Fibroblast of lung (primary cell): ENCODE measurements around the gene REEP1. TPM values are rescaled to one million over a fixed set of nuclear protein-coding genes. Genes with fewer than 3 reads are reported as not detected.

ENCODE experiments used
- DNase-seq, 2 donors: peaks; one replicate each; pipeline versions ENCODE4 v3.0.0 to v3.0.0-alpha.2; 2010; ENCODE audit warnings: low read depth in 2 of 2
- H2AFZ ChIP-seq: 2 replicates; pipeline ENCODE4 v1.5.1; 2012; ENCODE audit warnings: low read length, control low read depth, inconsistent platforms
- H3K27ac ChIP-seq: 2 replicates; pipeline ENCODE4 v1.5.1; 2011; ENCODE audit warnings: low read length, control low read depth; ENCODE audit not compliant: insufficient read depth
- H3K27me3 ChIP-seq: 2 replicates; pipeline ENCODE4 v1.5.1; 2011; ENCODE audit warnings: mild to moderate bottlenecking, low read length; ENCODE audit not compliant: control insufficient read depth, insufficient read depth
- H3K36me3 ChIP-seq: 2 replicates; pipeline ENCODE4 v1.5.1; 2011; ENCODE audit warnings: low read length; ENCODE audit not compliant: control insufficient read depth, insufficient read depth
- H3K4me1 ChIP-seq: 2 replicates; pipeline ENCODE4 v1.5.1; 2011; ENCODE audit warnings: low read length; ENCODE audit not compliant: control insufficient read depth, insufficient read depth; ENCODE audit errors: extremely low read depth
- H3K4me2 ChIP-seq: 2 replicates; pipeline ENCODE4 v1.5.1; 2011; ENCODE audit warnings: low read length, control low read depth; ENCODE audit not compliant: insufficient read depth; ENCODE audit errors: extremely low read depth
- H3K4me3 ChIP-seq, 4 experiments: fragments of 200-600 bp in 1 of 4; sonication (generic) in 1 of 4; replicated peaks in 1 of 4; 2 replicates each; pipeline ENCODE4 v1.5.1; 2011 to 2016; ENCODE audit warnings: low read length in 4 of 4, low read depth in 3 of 4, mild to moderate bottlenecking in 3 of 4, control low read depth in 2 of 4, inconsistent platforms in 1 of 4, mixed read lengths in 1 of 4; ENCODE audit not compliant: insufficient read depth in 1 of 4; ENCODE audit errors: control extremely low read depth in 1 of 4
- H3K79me2 ChIP-seq: 2 replicates; pipeline ENCODE4 v1.5.1; 2012; ENCODE audit warnings: mild to moderate bottlenecking, low read length, inconsistent platforms; ENCODE audit not compliant: control insufficient read depth, insufficient read depth
- H3K9ac ChIP-seq: 2 replicates; pipeline ENCODE4 v1.5.1; 2011; ENCODE audit warnings: mild to moderate bottlenecking, low read length, control low read depth; ENCODE audit not compliant: insufficient read depth
- H3K9me3 ChIP-seq: 2 replicates; pipeline ENCODE4 v1.5.1; 2012; ENCODE audit warnings: low read depth, low read length; ENCODE audit not compliant: control insufficient read depth, insufficient read depth
- H4K20me1 ChIP-seq: 2 replicates; pipeline ENCODE4 v1.5.1; 2011; ENCODE audit warnings: low read length; ENCODE audit not compliant: control insufficient read depth, insufficient read depth; ENCODE audit errors: extremely low read depth
- CTCF ChIP-seq, 2 donors: IDR thresholded peaks in 1 of 2; conservative IDR thresholded peaks in 1 of 2; 1 replicate in 1 of 2; 2 replicates in 1 of 2; pipeline ENCODE4 v1.5.1; 2011 to 2012; ENCODE audit warnings: low read length in 2 of 2, control low read depth in 1 of 2, inconsistent platforms in 1 of 2, low read depth in 1 of 2, mild to moderate bottlenecking in 1 of 2
- EZH2 ChIP-seq: IDR thresholded peaks from 2 replicates; pipeline ENCODE4 v1.5.1; 2012; ENCODE audit warnings: low read length, control low read depth, mild to moderate bottlenecking; ENCODE audit errors: missing control alignments
- polyA plus RNA-seq, 2 donors: library from polyadenylated mRNA; depleted of rRNA in 1 of 2; stranded (reverse) in 1 of 2; unstranded in 1 of 2; fragments of >200 nt; gene quantifications; 2 replicates each; pipeline ENCODE4 v1.2.1, GENCODE V29; 2011 to 2012; ENCODE audit warnings: missing spikeins in 1 of 2
- total RNA-seq: library from RNA; depleted of rRNA; stranded (reverse); fragments of >200 nt; gene quantifications from 2 replicates; pipeline ENCODE4 v1.2.1, GENCODE V29; 2014

The REEP1 gene
- total and polyA plus RNA-seq, 2 donors (not counting 1 experiment from before 2014, with no cell fraction given) = 0.02 TPM; not detected in 1

DNA sequence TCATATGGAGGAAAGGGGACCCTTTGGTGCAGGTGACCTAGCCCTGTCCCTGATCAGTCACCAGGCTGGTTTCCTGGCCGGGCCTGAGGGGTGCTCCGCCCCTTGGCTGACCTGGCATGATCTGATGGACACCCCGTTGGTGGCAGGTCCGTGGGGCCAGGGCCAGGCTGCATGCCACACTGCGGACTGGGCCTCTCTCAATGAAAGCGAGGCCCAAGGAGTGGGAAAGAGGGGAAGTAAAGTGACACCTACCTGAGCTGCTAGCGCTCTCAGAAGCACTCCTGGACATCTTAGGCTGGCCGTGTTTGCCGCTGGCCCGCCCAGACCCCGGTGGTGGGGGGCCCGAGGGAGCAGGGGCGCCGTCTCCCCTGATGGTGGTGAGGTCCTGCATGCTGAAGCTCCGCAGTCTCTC lies 105.0 kb downstream of the REEP1 start:
- H3K27ac ChIP-seq = no peak overlapping the region
- H2AFZ ChIP-seq = no peak overlapping the region
- H3K36me3 ChIP-seq = no peaks in the 10 kb centered on the region
- H3K27me3 ChIP-seq = no peaks in the 10 kb centered on the region
- no peaks in the 10 kb centered on the region for H3K79me2 ChIP-seq
- H3K9ac ChIP-seq = no peak overlapping the region
- H3K4me1 ChIP-seq = no peaks in the 10 kb centered on the region
- H3K4me3 ChIP-seq = no peak overlapping the region
- TF ChIP-seq CTCF (conservative IDR thresholded peaks at IDR 0.05 in 1 of 2, IDR thresholded peaks at IDR 0.05 in 1 of 2; ENCODE audit: low read depth in 1 of 2, low read length in 2 of 2) (no peak), EZH2 (no peak)
- no peaks in the 10 kb centered on the region for H4K20me1 ChIP-seq
- DNase-seq = no peak
- H3K9me3 ChIP-seq = no peaks in the 10 kb centered on the region
- H3K4me2 ChIP-seq = no peak overlapping the region

DNA sequence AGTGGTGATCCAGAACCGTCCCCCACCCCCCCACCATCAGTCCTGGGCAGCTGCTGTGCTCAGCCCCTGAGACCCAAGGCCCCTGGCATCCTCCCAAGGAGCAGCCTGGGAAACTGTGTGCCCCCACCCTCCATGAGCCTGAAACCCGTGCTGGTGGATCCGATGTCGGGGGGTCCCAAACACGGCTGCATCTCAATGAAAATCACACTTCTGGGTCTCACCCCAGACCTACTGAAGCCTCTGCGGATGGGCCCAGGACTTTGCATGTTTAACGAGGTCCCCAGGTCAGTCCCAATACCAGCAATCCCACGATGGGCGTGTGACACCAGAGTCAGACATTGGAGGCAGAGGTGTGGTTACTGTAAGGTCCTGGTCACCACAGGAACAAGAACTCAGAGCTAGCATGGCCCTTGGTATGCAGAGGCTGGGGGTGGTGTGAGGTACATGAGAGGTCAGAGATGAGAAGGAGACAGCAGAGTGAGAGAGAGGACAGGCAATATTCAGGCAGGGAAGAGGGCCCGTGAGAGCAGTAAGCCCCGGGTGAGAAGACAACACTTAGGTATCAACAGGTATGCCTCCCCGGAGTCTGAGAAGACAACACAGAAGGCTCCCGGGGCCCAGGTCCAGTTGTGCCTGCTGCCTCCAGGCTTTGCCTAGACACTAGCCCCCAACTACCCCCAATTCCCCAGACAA lies 105.6 kb downstream of the REEP1 start:
- no peak for DNase-seq
- Histone ChIP-seq H3K36me3 (no peaks in the 10 kb centered on the region), H4K20me1 (no peaks in the 10 kb centered on the region), H3K27me3 (no peaks in the 10 kb centered on the region), H2AFZ (no peak overlapping the region), H3K4me1 (no peaks in the 10 kb centered on the region), H3K27ac (no peak overlapping the region), H3K4me2 (no peak overlapping the region), H3K9ac (no peak overlapping the region), H3K4me3 (no peak overlapping the region), H3K9me3 (no peaks in the 10 kb centered on the region), H3K79me2 (no peaks in the 10 kb centered on the region)
- TF ChIP-seq CTCF (conservative IDR thresholded peaks at IDR 0.05 in 1 of 2, IDR thresholded peaks at IDR 0.05 in 1 of 2; ENCODE audit: low read depth in 1 of 2, low read length in 2 of 2) (no peak), EZH2 (no peak)

DNA sequence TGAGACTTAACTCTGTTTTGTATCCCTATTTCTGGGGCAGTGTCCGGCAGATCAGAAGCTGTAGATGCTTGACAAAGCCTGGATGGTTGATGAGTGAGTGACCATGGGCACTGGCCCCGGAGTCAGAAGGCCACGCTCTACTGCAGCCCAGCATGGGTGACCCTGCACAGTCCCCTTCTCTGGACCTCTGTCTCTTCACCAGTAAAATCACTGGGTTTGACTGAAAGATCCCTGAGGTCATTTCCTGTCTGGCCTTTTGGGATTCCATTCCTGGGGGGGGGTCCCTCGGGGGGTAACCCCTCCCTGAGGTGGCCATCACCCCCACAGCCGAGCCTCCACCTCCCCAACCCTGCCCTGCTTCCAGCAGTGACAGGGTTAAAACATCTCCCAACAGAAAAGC lies 106.5 kb downstream of the REEP1 start:
- Histone ChIP-seq H3K79me2 (no peaks in the 10 kb centered on the region), H3K9ac (no peak overlapping the region), H3K4me1 (no peaks in the 10 kb centered on the region), H3K9me3 (no peaks in the 10 kb centered on the region), H4K20me1 (no peaks in the 10 kb centered on the region), H3K27ac (no peak overlapping the region), H3K36me3 (no peaks in the 10 kb centered on the region), H3K4me3 (no peak overlapping the region), H3K4me2 (no peak overlapping the region), H2AFZ (no peak overlapping the region), H3K27me3 (no peaks in the 10 kb centered on the region)
- DNase-seq = no peak
- TF ChIP-seq EZH2 (no peak), CTCF (conservative IDR thresholded peaks at IDR 0.05 in 1 of 2, IDR thresholded peaks at IDR 0.05 in 1 of 2; ENCODE audit: low read depth in 1 of 2, low read length in 2 of 2) (no peak)
